ENCODE measurements around the gene LCP2. TPM values are rescaled to one million over a fixed set of nuclear protein-coding genes. Genes with fewer than 3 reads are reported as not detected.
A peak's percentile ranks its signal among the peaks of the same experiment; 100 is the strongest.

The LCP2 gene
- polyA plus RNA-seq, 3 donors = 2.3 to 4.0 (median 3.0) TPM

DNA sequence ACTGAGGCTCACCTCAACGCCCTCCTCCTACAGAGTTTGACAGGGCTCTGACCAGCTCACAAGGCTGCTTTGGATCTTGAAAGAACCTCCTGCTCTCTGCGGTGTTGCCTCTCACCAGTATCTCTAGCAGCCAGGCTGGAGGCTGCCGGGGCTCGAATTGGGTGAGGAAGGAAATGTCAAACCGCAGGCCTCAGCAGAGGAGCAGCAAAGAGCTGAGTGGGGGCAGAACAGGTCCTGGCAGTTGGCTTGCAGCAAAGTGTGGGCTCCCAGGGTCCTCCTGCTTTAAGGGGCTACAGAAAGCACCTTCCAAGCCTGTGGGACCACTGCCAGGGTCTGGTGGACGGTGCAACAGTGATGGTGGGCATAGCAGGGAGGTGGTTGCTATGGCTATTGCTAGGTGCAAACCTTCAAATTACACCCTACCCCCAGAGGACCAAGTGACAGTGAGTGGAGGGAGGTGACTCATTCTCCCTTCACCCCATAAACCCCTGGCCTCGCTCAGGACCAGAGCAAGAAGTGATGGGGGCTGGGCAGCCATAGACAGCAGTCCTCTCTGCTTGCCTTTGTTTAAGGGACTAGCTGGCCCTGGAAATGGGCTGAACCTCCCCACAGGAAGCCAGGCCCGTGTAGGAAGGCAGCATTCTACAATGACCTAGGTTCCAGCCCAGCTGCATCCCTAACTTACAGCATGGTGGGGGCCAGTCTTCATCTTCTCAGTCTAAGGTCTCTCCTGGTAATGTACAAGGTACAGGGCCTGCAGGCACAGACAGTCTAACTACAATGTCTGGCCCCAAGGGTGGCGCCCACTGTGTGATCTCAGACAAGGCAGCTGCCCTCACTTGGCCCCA, 18.7 kb downstream of the LCP2 start:
- no peak for DNase-seq (ENCODE audit: low read depth in 3 of 3, low spot score in 2 of 3)

- DNase-seq (ENCODE audit: low read depth in 3 of 3, low spot score in 2 of 3) = no peak
These were observed 19.7 kb downstream of the LCP2 start for GRCh38 chr5:170277867-170278281.

GRCh38 chr5:170276140-170276539, 21.4 kb downstream of the LCP2 start:
- no peak for DNase-seq (ENCODE audit: low read depth in 3 of 3, low spot score in 2 of 3)

DNA sequence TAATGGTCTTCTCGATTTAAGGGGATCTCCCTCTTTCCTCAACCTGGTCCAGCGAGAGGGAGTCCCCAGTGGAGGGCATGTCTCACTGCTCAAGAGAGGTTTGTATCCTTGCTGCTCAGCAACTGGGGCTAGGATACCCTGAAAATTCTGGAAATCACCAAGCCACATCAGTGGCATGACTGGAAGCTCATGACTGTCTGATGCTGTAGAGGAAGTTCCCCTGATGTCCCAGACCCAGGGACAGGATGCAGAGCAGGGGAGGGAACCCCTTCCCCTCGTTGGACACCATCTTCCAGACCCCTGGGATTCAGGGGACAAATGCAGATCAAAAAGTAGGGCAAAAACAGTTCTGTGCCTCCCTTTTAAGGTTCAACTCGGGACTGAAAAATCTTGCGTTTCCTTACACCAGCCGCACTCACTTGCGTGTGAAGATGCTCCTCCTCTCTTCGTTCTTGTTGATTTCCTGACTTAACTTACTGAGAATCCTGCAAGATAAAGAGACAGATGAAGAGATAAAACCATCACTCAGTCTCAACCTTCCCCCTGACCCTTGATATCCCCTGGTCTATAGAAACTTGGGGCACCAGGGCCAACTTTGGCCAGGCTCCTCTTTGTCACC, 22.1 kb downstream of the LCP2 start:
- DNase-seq (ENCODE audit: low read depth in 3 of 3, low spot score in 2 of 3) = no peak

GRCh38 chr5:170273968-170274710, 23.4 kb downstream of the LCP2 start:
- DNase-seq (ENCODE audit: low read depth in 3 of 3, low spot score in 2 of 3) = no peak

GRCh38 chr5:170270293-170271069, 27.1 kb downstream of the LCP2 start:
- DNase-seq (ENCODE audit: low read depth in 3 of 3, low spot score in 2 of 3) = no peak

- no peak for DNase-seq (ENCODE audit: low read depth in 3 of 3, low spot score in 2 of 3)
These were observed 28.0 kb downstream of the LCP2 start for GRCh38 chr5:170269579-170269978.

- DNase-seq (ENCODE audit: low read depth in 3 of 3, low spot score in 2 of 3) = no peak
These were observed 28.7 kb downstream of the LCP2 start for GRCh38 chr5:170268884-170269283.

- no peak for DNase-seq (ENCODE audit: low read depth in 3 of 3, low spot score in 2 of 3)
These were observed 29.4 kb downstream of the LCP2 start for GRCh38 chr5:170268153-170268689.

GRCh38 chr5:170267431-170268152, 30.0 kb downstream of the LCP2 start:
- peak in 2 of 3 donors; percentile 47 to 56 for DNase-seq (ENCODE audit: low read depth in 3 of 3, low spot score in 2 of 3)

DNA sequence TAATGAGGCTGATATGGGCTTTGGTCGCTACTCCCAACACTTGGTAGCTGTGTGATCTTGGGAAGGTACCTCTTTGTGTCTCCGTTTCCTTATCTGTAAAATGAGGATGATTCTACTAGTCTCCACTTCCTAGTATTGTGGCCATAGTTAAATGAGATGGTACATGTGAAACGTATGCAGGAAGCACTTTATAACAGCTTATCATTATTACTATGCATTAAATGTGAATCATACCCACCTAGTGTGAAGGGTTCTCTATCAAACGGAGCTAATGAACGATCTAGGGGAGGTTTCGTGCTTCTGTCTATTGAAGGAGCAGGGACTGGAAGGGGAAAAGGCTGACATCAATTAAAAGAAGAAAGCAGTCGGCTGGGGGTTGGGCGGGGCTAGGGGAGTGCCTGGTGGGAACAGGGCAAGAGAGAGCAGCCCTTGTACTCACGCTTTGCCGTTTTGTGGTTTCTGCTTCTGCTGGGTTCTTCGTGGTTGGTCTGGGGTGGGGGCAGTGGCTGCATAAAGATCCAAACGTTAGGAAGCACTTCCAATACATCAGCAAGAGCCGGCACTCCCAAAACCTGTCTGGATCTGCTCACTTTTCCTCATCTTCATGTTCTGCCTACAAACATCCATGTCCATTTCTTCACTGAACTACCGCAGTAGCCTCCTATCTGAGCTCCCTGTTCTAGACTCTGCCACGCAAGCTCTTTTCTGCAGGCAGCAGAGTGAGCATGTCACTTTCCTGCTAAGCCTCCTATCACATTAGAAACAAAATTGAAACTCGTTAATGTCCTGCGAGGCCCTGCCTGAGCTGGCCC, 30.8 kb downstream of the LCP2 start:
- no peak for DNase-seq (ENCODE audit: low read depth in 3 of 3, low spot score in 2 of 3)

DNA sequence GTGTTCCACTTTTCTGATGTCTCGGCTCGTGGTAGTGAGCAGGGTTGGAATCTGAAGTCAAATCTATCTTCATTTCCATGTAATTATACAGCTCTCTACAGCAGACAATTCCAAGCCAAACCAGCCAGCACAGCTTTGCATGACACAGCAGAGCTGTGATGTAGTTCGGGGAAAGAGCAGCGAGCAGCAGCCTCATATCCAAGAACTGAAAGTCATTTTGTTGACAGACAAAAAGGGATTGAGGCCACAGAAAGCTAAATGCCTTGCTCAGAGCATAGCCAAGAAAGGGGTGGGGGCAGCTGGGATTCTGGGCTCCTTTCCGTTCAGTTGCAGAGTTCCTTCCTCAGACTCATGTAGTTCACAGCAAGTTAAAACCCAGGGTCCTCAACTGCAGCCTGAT, 32.1 kb downstream of the LCP2 start:
- peak; percentile 56 to 65 (median 62) for DNase-seq (ENCODE audit: low read depth in 3 of 3, low spot score in 2 of 3)

DNA sequence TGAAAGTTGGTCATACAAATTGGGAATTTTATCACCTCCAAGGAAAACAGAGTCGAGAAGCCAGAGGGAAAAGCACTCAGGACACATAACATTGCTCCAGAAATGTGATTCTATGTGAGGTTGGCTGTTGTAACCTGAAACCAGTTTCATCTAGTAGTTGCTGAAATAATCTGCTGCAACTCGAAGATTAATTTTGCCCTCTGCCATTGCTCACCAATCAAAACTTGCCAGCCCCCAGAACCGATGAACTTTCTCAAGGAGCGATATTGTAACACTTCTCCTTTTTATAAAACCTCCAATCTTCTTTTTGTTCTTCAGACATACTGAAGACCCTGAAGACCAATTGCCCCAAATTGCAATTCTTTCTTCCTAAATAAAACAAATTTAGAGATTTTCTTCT, 33.7 kb downstream of the LCP2 start:
- no peak for DNase-seq (ENCODE audit: low read depth in 3 of 3, low spot score in 2 of 3)

GRCh38 chr5:170262061-170263045, 35.2 kb downstream of the LCP2 start:
- no peak for DNase-seq (ENCODE audit: low read depth in 3 of 3, low spot score in 2 of 3)

- no peak for DNase-seq (ENCODE audit: low read depth in 3 of 3, low spot score in 2 of 3)
These were observed 36.0 kb downstream of the LCP2 start for GRCh38 chr5:170261528-170262043.

DNA sequence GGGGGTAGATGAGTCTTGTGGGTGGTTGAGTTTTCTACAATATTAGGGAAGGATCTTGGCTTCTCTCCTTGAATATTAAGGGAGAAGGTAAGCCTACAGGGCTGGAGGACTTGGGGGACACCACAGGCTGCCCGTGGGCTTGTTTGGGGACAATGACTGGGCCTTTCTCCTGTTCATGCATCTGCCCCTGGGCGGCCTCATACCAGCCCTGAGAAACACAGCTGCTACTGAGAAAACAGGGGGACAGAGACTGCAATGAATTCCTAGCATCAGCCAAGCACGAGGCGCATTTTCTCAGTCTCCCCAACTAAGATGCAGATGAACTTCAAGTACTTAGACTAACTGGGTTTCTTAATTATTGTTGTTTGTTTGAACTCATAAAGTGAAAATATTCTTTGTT, 40.2 kb downstream of the LCP2 start:
- no peak for DNase-seq (ENCODE audit: low read depth in 3 of 3, low spot score in 2 of 3)

- no peak for DNase-seq (ENCODE audit: low read depth in 3 of 3, low spot score in 2 of 3)
These were observed 41.0 kb downstream of the LCP2 start for GRCh38 chr5:170256571-170256970.

GRCh38 chr5:170254056-170254455, 43.5 kb downstream of the LCP2 start:
- no peak for DNase-seq (ENCODE audit: low read depth in 3 of 3, low spot score in 2 of 3)
